IMR-90 (cell line): ENCODE results near the gene POLR1A. TPM values are rescaled to one million over a fixed set of nuclear protein-coding genes. Genes with fewer than 3 reads are reported as not detected.

Source experiments
- ATAC-seq: fragments of 200-7000 bp; cut with Tn5 transposase; 2 replicates; pipeline ENCODE4 v1.9.1; 2020; ENCODE audit warnings: low read depth, mild to moderate bottlenecking, moderate library complexity
- BruUV-seq: library from RNA; stranded (reverse); fragments of 400-500 nt; replicated peaks from 2 replicates; lab custom pipeline; 2021; lab: Mats Ljungman, UMichigan
- CTCF ChIA-PET: fragments of 300-600 bp; formaldehyde crosslinking; extraction: SDS; loops from one replicate; lab custom pipeline; 2021; ENCODE audit warnings: antibody characterized with exemption; lab: Yijun Ruan, JAX
- POLR2A ChIA-PET: fragments of 300-600 bp; sonication (Branson Sonifier 250); formaldehyde crosslinking; loops from one replicate; lab custom pipeline; 2022; ENCODE audit warnings: antibody characterized with exemption; ENCODE audit not compliant: unreplicated experiment; lab: Charles Lee
- DNase-seq: peaks from one replicate; pipeline ENCODE4 v3.0.0; 2013
- H2AFZ ChIP-seq: replicated peaks from 2 replicates; pipeline ENCODE3; 2013; ENCODE audit warnings: low read length, mild to moderate bottlenecking; ENCODE audit not compliant: poor library complexity
- H2AK5ac ChIP-seq: 2 replicates; pipeline ENCODE4 v1.6.1; 2013; ENCODE audit warnings: low read depth, low read length, inconsistent platforms
- H2AK9ac ChIP-seq: replicated peaks from 2 replicates; pipeline ENCODE3; 2013; ENCODE audit warnings: mild to moderate bottlenecking, low read depth, low read length, moderate library complexity; ENCODE audit not compliant: poor library complexity
- H2BK120ac ChIP-seq: 2 replicates; pipeline ENCODE4 v1.6.1; 2013; ENCODE audit warnings: low read depth, low read length, inconsistent platforms
- H2BK15ac ChIP-seq: 3 replicates; pipeline ENCODE4 v1.6.1; 2013; ENCODE audit warnings: low read depth, low read length, inconsistent platforms
- H2BK20ac ChIP-seq: 2 replicates; pipeline ENCODE4 v1.6.1; 2013; ENCODE audit warnings: low read depth, mild to moderate bottlenecking, inconsistent platforms, low read length, moderate library complexity
- H2BK5ac ChIP-seq: 2 replicates; pipeline ENCODE4 v1.6.1; 2013; ENCODE audit warnings: mild to moderate bottlenecking, low read depth, low read length, inconsistent platforms; ENCODE audit not compliant: poor library complexity, severe bottlenecking
- H3K14ac ChIP-seq: replicated peaks from 2 replicates; pipeline ENCODE4 v1.6.1; 2013; ENCODE audit warnings: low read depth, low read length, inconsistent platforms
- H3K18ac ChIP-seq: 2 replicates; pipeline ENCODE4 v1.6.1; 2013; ENCODE audit warnings: low read depth, low read length, control low read depth
- H3K23ac ChIP-seq: 2 replicates; pipeline ENCODE4 v1.6.1; 2013; ENCODE audit warnings: low read depth, low read length, inconsistent platforms
- H3K27ac ChIP-seq: 2 replicates; pipeline ENCODE4 v1.5.1; 2013; ENCODE audit warnings: mild to moderate bottlenecking, control low read depth, low read length; ENCODE audit not compliant: insufficient read depth
- H3K27me3 ChIP-seq: 2 replicates; pipeline ENCODE4 v1.6.1; 2013; ENCODE audit warnings: low read length; ENCODE audit not compliant: control insufficient read depth, insufficient read depth
- H3K36me3 ChIP-seq: 2 replicates; pipeline ENCODE4 v1.6.1; 2013; ENCODE audit warnings: low read length, mixed read lengths; ENCODE audit not compliant: control insufficient read depth, insufficient read depth
- H3K4ac ChIP-seq: 2 replicates; pipeline ENCODE4 v1.6.1; 2013; ENCODE audit warnings: low read depth, low read length, inconsistent platforms
- H3K4me1 ChIP-seq: 2 replicates; pipeline ENCODE4 v1.6.1; 2013; ENCODE audit warnings: low read length, mixed read lengths; ENCODE audit not compliant: control insufficient read depth, insufficient read depth
- H3K4me2 ChIP-seq: 2 replicates; pipeline ENCODE4 v1.6.1; 2013; ENCODE audit warnings: low read depth, mild to moderate bottlenecking, control low read depth, low read length, moderate library complexity
- H3K4me3 ChIP-seq: 2 replicates; pipeline ENCODE4 v1.5.1; 2013; ENCODE audit warnings: low read depth, mild to moderate bottlenecking, control low read depth, low read length, moderate library complexity; ENCODE audit not compliant: insufficient read depth
- H3K56ac ChIP-seq: 2 replicates; pipeline ENCODE4 v1.6.1; 2013; ENCODE audit warnings: low read length, inconsistent platforms; ENCODE audit not compliant: insufficient read depth; ENCODE audit errors: extremely low read depth
- H3K79me1 ChIP-seq, 2 experiments: 2 replicates each; pipeline ENCODE4 v1.6.1; 2013; ENCODE audit warnings: low read length in 2 of 2, inconsistent platforms in 1 of 2, low read depth in 1 of 2
- H3K9ac ChIP-seq: 2 replicates; pipeline ENCODE4 v1.6.1; 2013; ENCODE audit warnings: low read depth, low read length, control low read depth
- H3K9me1 ChIP-seq: 2 replicates; pipeline ENCODE4 v1.6.1; 2013; ENCODE audit warnings: low read length, inconsistent platforms; ENCODE audit not compliant: insufficient read depth
- H3K9me3 ChIP-seq: 2 replicates; pipeline ENCODE4 v1.6.1; 2013; ENCODE audit warnings: low read length; ENCODE audit not compliant: control insufficient read depth, insufficient read depth
- H4K20me1 ChIP-seq: 2 replicates; pipeline ENCODE4 v1.6.1; 2013; ENCODE audit warnings: low read length, inconsistent platforms; ENCODE audit not compliant: insufficient read depth
- H4K5ac ChIP-seq: 2 replicates; pipeline ENCODE4 v1.6.1; 2013; ENCODE audit warnings: mild to moderate bottlenecking, low read depth, low read length, control low read depth
- H4K8ac ChIP-seq, 2 experiments: 2 replicates each; pipeline ENCODE4 v1.6.1; 2013; ENCODE audit warnings: low read depth in 2 of 2, low read length in 2 of 2, control low read depth in 1 of 2, inconsistent platforms in 1 of 2
- H4K91ac ChIP-seq: 2 replicates; pipeline ENCODE4 v1.6.1; 2013; ENCODE audit warnings: low read depth, low read length, inconsistent platforms; ENCODE audit not compliant: insufficient read depth
- BHLHE40 ChIP-seq: fragments of 150-350 bp; IDR thresholded peaks from 2 replicates; pipeline ENCODE4 v1.6.1; 2016; ENCODE audit warnings: mild to moderate bottlenecking, low read depth, low read length
- CEBPB ChIP-seq: IDR thresholded peaks from 2 replicates; pipeline ENCODE4 v1.6.1; 2012; ENCODE audit warnings: low read depth, low read length, improper control_type of control experiment
- MAFK ChIP-seq: IDR thresholded peaks from 2 replicates; pipeline ENCODE4 v1.6.1; 2012; ENCODE audit warnings: low read depth, low read length, improper control_type of control experiment
- MXI1 ChIP-seq: IDR thresholded peaks from 2 replicates; pipeline ENCODE4 v1.6.1; 2012; ENCODE audit warnings: low read depth, mild to moderate bottlenecking, low read length, moderate library complexity, borderline replicate concordance
- NFE2L2 ChIP-seq: fragments of 150-350 bp; IDR thresholded peaks from 2 replicates; pipeline ENCODE4 v1.6.1; 2016; ENCODE audit warnings: low read depth, mild to moderate bottlenecking, low read length
- POLR2A ChIP-seq: IDR thresholded peaks from 2 replicates; pipeline ENCODE4 v1.6.1; 2012; ENCODE audit warnings: mild to moderate bottlenecking, low read depth, low read length
- RCOR1 ChIP-seq: IDR thresholded peaks from 2 replicates; pipeline ENCODE4 v1.6.1; 2012; ENCODE audit warnings: mild to moderate bottlenecking, low read length, improper control_type of control experiment; ENCODE audit not compliant: insufficient replicate concordance
- RFX5 ChIP-seq: IDR thresholded peaks from 2 replicates; pipeline ENCODE4 v1.8.0; 2012; ENCODE audit warnings: low read depth, mild to moderate bottlenecking, low read length, moderate library complexity
- SMC3 ChIP-seq: fragments of 150-350 bp; IDR thresholded peaks from 2 replicates; pipeline ENCODE4 v1.6.1; 2016; ENCODE audit warnings: low read depth, mild to moderate bottlenecking, antibody characterized with exemption, low read length, moderate library complexity
- USF2 ChIP-seq: fragments of 150-350 bp; IDR thresholded peaks from 2 replicates; pipeline ENCODE4 v1.6.1; 2017; ENCODE audit warnings: mild to moderate bottlenecking, antibody characterized with exemption, low read length, low read depth
- WGBS, 2 experiments: methylation state at CpG; one replicate each; pipeline versions ENCODE4 v1.1.5 to v1.1.7; 2013; ENCODE audit warnings: missing lambda C conversion rate in 2 of 2; ENCODE audit not compliant: insufficient read length in 1 of 2; ENCODE audit errors: extremely low coverage in 2 of 2; 5-methylcytosine and 5-hydroxymethylcytosine counted together
- dilution Hi-C: fragments of 300-500 bp; cut with HindIII; formaldehyde crosslinking; loops from one replicate; pipeline ENCODE4 v1.14.3; 2018; ENCODE audit warnings: low sequenced_read_pairs; ENCODE audit not compliant: unreplicated experiment
- in situ Hi-C: fragments of 300-500 bp; cut with MboI; formaldehyde crosslinking; loops from 3 replicates; pipeline ENCODE4 v1.14.3; 2019; ENCODE audit warnings: low sequenced_read_pairs, inconsistent platforms, mixed read lengths
- intact Hi-C: fragments of 100-400 bp; cut with micrococcal nuclease; formaldehyde crosslinking; loops from 2 replicates; pipeline ENCODE4 v1.10.0; 2022
- polyA plus RNA-seq, 3 experiments: library from polyadenylated mRNA; depleted of rRNA; stranded (reverse); fragments of >200 nt; gene quantifications; 2 replicates each; pipeline ENCODE4 v1.2.3, GENCODE V29; 2012; ENCODE audit warnings: low replicate concordance in 1 of 3
- total RNA-seq: library from RNA; depleted of rRNA; stranded (reverse); fragments of >200 nt; gene quantifications from 2 replicates; pipeline ENCODE4 v1.2.3, GENCODE V29; 2012
- TF ChIP-seq, protein P1 (sequence below): conservative IDR thresholded peaks from 2 replicates; pipeline ENCODE4 v1.5.1; 2012; ENCODE audit warnings: mild to moderate bottlenecking, low read depth, low read length, improper control_type of control experiment
- TF ChIP-seq, protein P2 (sequence below): fragments of 150-350 bp; IDR thresholded peaks from 2 replicates; pipeline ENCODE4 v1.6.1; 2016; ENCODE audit warnings: low read depth, mild to moderate bottlenecking, low read length, moderate library complexity, borderline replicate concordance

POLR1A gene
- total and polyA plus RNA-seq, 2 of the 4 experiments (the other 2 are of a cell fraction): 7.6 to 27.4 TPM

GRCh38 chr2:86003104-86003503, 102.6 kb downstream of the POLR1A start:
- Histone ChIP-seq H4K8ac (no peak overlapping the region), H2BK120ac (no peak overlapping the region), H4K91ac (no peak overlapping the region), H3K18ac (no peak overlapping the region), H3K36me3 (no peaks in the 10 kb centered on the region), H3K14ac (no peak overlapping the region), H3K9me1 (peaks cover 21% of the 10 kb centered on the region), H3K4me1 (peaks cover 16% of the 10 kb centered on the region), H3K4me3 (no peak overlapping the region), H2AFZ (no peak overlapping the region), H3K4me2 (no peak overlapping the region), H4K5ac (no peak overlapping the region), H3K56ac (no peak overlapping the region), H3K27ac (no peak overlapping the region), H3K23ac (no peak overlapping the region), H2AK5ac (no peak overlapping the region), H3K4ac (peak overlapping the region; percentile 19; the same call in 1 of the 2 replicates), H2AK9ac (no peak overlapping the region), H2BK5ac (no peak overlapping the region), H2BK15ac (no peak overlapping the region), H3K27me3 (no peaks in the 10 kb centered on the region), H3K9me3 (peaks cover 15% of the 10 kb centered on the region), H3K79me1 (no peaks in the 10 kb centered on the region), H3K9ac (no peak overlapping the region), H4K20me1 (no peaks in the 10 kb centered on the region), H2BK20ac (peak overlapping the region; percentile 12; the same call in 1 of the 2 replicates)
- ATAC-seq: no peak
- no CpG with 5 or more reads among the region's 1 CpG for WGBS, 2 experiments
- intact Hi-C loops (no loop called here), in situ Hi-C loops (no loop called here), dilution Hi-C loops (no loop called here)
- ChIA-PET CTCF (no interaction called here), POLR2A (no interaction called here)
- DNase-seq: no peak
- BruUV-seq: no TSS peak
- TF ChIP-seq MAFK (no peak), MXI1 (no peak), RFX5 (no peak), CEBPB (no peak), SMC3 (no peak), NFE2L2 (no peak), USF2 (no peak), BHLHE40 (no peak), RCOR1 (no peak), POLR2A (no peak)
- TF ChIP-seq, protein P1, sequence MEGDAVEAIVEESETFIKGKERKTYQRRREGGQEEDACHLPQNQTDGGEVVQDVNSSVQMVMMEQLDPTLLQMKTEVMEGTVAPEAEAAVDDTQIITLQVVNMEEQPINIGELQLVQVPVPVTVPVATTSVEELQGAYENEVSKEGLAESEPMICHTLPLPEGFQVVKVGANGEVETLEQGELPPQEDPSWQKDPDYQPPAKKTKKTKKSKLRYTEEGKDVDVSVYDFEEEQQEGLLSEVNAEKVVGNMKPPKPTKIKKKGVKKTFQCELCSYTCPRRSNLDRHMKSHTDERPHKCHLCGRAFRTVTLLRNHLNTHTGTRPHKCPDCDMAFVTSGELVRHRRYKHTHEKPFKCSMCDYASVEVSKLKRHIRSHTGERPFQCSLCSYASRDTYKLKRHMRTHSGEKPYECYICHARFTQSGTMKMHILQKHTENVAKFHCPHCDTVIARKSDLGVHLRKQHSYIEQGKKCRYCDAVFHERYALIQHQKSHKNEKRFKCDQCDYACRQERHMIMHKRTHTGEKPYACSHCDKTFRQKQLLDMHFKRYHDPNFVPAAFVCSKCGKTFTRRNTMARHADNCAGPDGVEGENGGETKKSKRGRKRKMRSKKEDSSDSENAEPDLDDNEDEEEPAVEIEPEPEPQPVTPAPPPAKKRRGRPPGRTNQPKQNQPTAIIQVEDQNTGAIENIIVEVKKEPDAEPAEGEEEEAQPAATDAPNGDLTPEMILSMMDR: no peak
- TF ChIP-seq, protein P2, sequence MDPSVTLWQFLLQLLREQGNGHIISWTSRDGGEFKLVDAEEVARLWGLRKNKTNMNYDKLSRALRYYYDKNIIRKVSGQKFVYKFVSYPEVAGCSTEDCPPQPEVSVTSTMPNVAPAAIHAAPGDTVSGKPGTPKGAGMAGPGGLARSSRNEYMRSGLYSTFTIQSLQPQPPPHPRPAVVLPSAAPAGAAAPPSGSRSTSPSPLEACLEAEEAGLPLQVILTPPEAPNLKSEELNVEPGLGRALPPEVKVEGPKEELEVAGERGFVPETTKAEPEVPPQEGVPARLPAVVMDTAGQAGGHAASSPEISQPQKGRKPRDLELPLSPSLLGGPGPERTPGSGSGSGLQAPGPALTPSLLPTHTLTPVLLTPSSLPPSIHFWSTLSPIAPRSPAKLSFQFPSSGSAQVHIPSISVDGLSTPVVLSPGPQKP: no peak
